GM12878 (cell line): ENCODE results near the gene CPLX4. TPM values are rescaled to one million over a fixed set of nuclear protein-coding genes. Genes with fewer than 3 reads are reported as not detected.

Experiments
- ATAC-seq: fragments of 200-7000 bp; cut with Tn5 transposase; 3 replicates; pipeline ENCODE4 v1.9.1; 2020; ENCODE audit warnings: mild to moderate bottlenecking, moderate library complexity
- BruUV-seq: library from RNA; stranded (reverse); fragments of 400-500 nt; replicated peaks from 2 replicates; lab custom pipeline; 2021; lab: Mats Ljungman, UMichigan
- CTCF ChIA-PET: fragments of 300-600 bp; sonication (Branson Sonifier 250); formaldehyde crosslinking; extraction: SDS; loops from one replicate; lab custom pipeline; 2021; ENCODE audit warnings: inconsistent platforms; lab: Yijun Ruan, JAX
- POLR2A ChIA-PET: fragments of 350-600 bp; formaldehyde crosslinking; extraction: SDS; loops from one replicate; lab custom pipeline; 2021; ENCODE audit warnings: inconsistent platforms; lab: Charles Lee
- RAD21 ChIA-PET: fragments of 300-600 bp; sonication (Branson Sonifier 250); formaldehyde crosslinking; loops from one replicate; lab custom pipeline; 2023; ENCODE audit warnings: antibody characterized with exemption; ENCODE audit not compliant: unreplicated experiment; lab: Charles Lee
- SMC1A ChIA-PET: fragments of 300-600 bp; sonication (Branson Sonifier 250); formaldehyde crosslinking; loops from one replicate; lab custom pipeline; 2023; ENCODE audit not compliant: unreplicated experiment, uncharacterized antibody; lab: Charles Lee
- DNase-seq: peaks from one replicate; pipeline ENCODE4 v3.0.0-alpha.2; 2011; ENCODE audit warnings: low read depth, low spot score
- FAIRE-seq: peaks from 3 replicates; lab custom pipeline; 2011; peaks lifted over from hg19 to GRCh38; lab: Jason Lieb, UNC
- H2AFZ ChIP-seq: 2 replicates; pipeline ENCODE4 v1.6.0; 2011; ENCODE audit warnings: low read depth, low read length, control low read depth; ENCODE audit not compliant: control insufficient read depth
- H3K27ac ChIP-seq: 2 replicates; pipeline ENCODE4 v1.5.1; 2011; ENCODE audit warnings: control low read depth; ENCODE audit not compliant: control insufficient read depth, insufficient read depth
- H3K27me3 ChIP-seq, 2 experiments: replicated peaks in 1 of 2; 2 replicates each; pipeline versions ENCODE4 v1.6.0 to v1.6.1; 2011; ENCODE audit warnings: low read length in 1 of 2; ENCODE audit not compliant: control insufficient read depth in 2 of 2, insufficient read depth in 2 of 2
- H3K36me3 ChIP-seq, 2 experiments: 2 replicates each; pipeline ENCODE4 v1.5.1; 2011; ENCODE audit warnings: low read length in 1 of 2; ENCODE audit not compliant: control insufficient read depth in 2 of 2, insufficient read depth in 2 of 2
- H3K4me1 ChIP-seq: 2 replicates; pipeline ENCODE4 v1.6.1; 2011; ENCODE audit warnings: mild to moderate bottlenecking, low read length, moderate library complexity, mixed read lengths; ENCODE audit not compliant: control insufficient read depth, insufficient read depth
- H3K4me2 ChIP-seq: 2 replicates; pipeline ENCODE4 v1.6.0; 2011; ENCODE audit warnings: control low read depth; ENCODE audit not compliant: control insufficient read depth, insufficient read depth
- H3K4me3 ChIP-seq: fragments of 200-600 bp; sonication (generic); 2 replicates; pipeline ENCODE4 v1.5.1; 2016
- H3K79me2 ChIP-seq: 2 replicates; pipeline ENCODE4 v1.6.0; 2011; ENCODE audit warnings: low read length; ENCODE audit not compliant: control insufficient read depth, insufficient read depth
- H3K9ac ChIP-seq: 2 replicates; pipeline ENCODE4 v1.8.0; 2011; ENCODE audit warnings: low read length, control low read depth, mixed read lengths; ENCODE audit not compliant: control insufficient read depth, insufficient read depth
- H3K9me3 ChIP-seq: replicated peaks from 3 replicates; pipeline ENCODE4 v1.5.1; 2011; ENCODE audit warnings: mild to moderate bottlenecking, low read length; ENCODE audit not compliant: control insufficient read depth, insufficient read depth
- H4K20me1 ChIP-seq: 2 replicates; pipeline ENCODE4 v1.6.0; 2011; ENCODE audit not compliant: control insufficient read depth, insufficient read depth
- CBX5 ChIP-seq: sonication (generic); IDR thresholded peaks from 2 replicates; pipeline ENCODE4 v1.6.1; 2016; ENCODE audit warnings: low read depth, moderate library complexity, mild to moderate bottlenecking, inconsistent platforms
- CHD4 ChIP-seq: fragments of 200-600 bp; sonication (generic); IDR thresholded peaks from 2 replicates; pipeline ENCODE4 v1.6.1; 2016; ENCODE audit warnings: mild to moderate bottlenecking
- GABPA ChIP-seq: IDR thresholded peaks from 2 replicates; pipeline ENCODE4 v1.6.1; 2014; ENCODE audit warnings: antibody characterized with exemption, low read depth, mild to moderate bottlenecking, inconsistent platforms
- MEF2B ChIP-seq: fragments of 450-650 bp; IDR thresholded peaks from 2 replicates; pipeline ENCODE4 v1.6.1; 2018; ENCODE audit warnings: mild to moderate bottlenecking, moderate library complexity; ENCODE audit not compliant: partially characterized antibody, poor library complexity, severe bottlenecking
- POLR2AphosphoS5 ChIP-seq: IDR thresholded peaks from 2 replicates; pipeline ENCODE4 v1.6.1; 2011; ENCODE audit warnings: mild to moderate bottlenecking, low read length, inconsistent platforms
- RFX5 ChIP-seq: IDR thresholded peaks from 2 replicates; pipeline ENCODE4 v1.6.1; 2011; ENCODE audit warnings: low read depth, low read length, improper control_type of control experiment
- SIX5 ChIP-seq: IDR thresholded peaks from 2 replicates; pipeline ENCODE4 v1.6.1; 2011; ENCODE audit warnings: mild to moderate bottlenecking, low read depth, low read length, moderate library complexity; ENCODE audit not compliant: severe bottlenecking
- SP1 ChIP-seq: IDR thresholded peaks from one replicate; pipeline ENCODE4 v1.6.1; 2011; ENCODE audit warnings: low read depth, low read length
- SRF ChIP-seq, 2 experiments: IDR thresholded peaks; 2 replicates each; pipeline ENCODE4 v1.6.1; 2011; ENCODE audit warnings: low read depth in 2 of 2, low read length in 2 of 2, mild to moderate bottlenecking in 1 of 2, moderate library complexity in 1 of 2
- ZNF207 ChIP-seq: fragments of 450-650 bp; IDR thresholded peaks from 2 replicates; pipeline ENCODE4 v1.6.1; 2014; ENCODE audit warnings: antibody characterized with exemption, mild to moderate bottlenecking, borderline replicate concordance
- WGBS: methylation state at CpG from one replicate; pipeline ENCODE4 v1.1.6; 2016; ENCODE audit warnings: low lambda C conversion rate; ENCODE audit not compliant: insufficient replicate concordance, insufficient coverage; ENCODE audit errors: missing lambda C conversion rate; 5-methylcytosine and 5-hydroxymethylcytosine counted together
- in situ Hi-C: fragments of 300-500 bp; cut with MboI; formaldehyde crosslinking; loops from 9 replicates; pipeline ENCODE4 v1.14.3; 2018; ENCODE audit warnings: mixed read lengths
- intact Hi-C: fragments of 100-400 bp; cut with micrococcal nuclease; formaldehyde crosslinking; loops from one replicate; pipeline ENCODE4 v1.14.2; 2022; ENCODE audit not compliant: unreplicated experiment
- polyA plus RNA-seq, 11 experiments: library from polyadenylated mRNA; depleted of rRNA in 4 of 11; unstranded in 6 of 11; stranded (reverse) in 5 of 11; fragments of >200 nt; fragmentation: Nextera tagmentation in 4 of 11; fragmentation: Illumina TruSeq in 1 of 11; extraction: Ambion mirVana in 4 of 11; extraction: Trizol in 1 of 11; gene quantifications; 1 replicate in 1 of 11; 2 replicates in 10 of 11; pipeline versions ENCODE4 v1.2.1 to v1.2.3, GENCODE V29; 2011 to 2016; ENCODE audit warnings: inconsistent platforms in 2 of 11, missing spikeins in 2 of 11, low read depth in 1 of 11
- total RNA-seq, 4 experiments: library from RNA; depleted of rRNA in 3 of 4; stranded (reverse); fragments of >200 nt in 3 of 4; fragmentation: Illumina TruSeq in 1 of 4; extraction: Trizol in 1 of 4; gene quantifications; 2 replicates each; pipeline versions ENCODE4 v1.2.1 to v1.2.3, GENCODE V29; 2013 to 2021
- TF ChIP-seq, protein P1 (sequence below): IDR thresholded peaks from 2 replicates; pipeline ENCODE4 v1.6.1; 2011; ENCODE audit warnings: low read depth, mild to moderate bottlenecking, low read length, moderate library complexity, borderline replicate concordance; ENCODE audit errors: extremely low read depth
- TF ChIP-seq, protein P2 (sequence below), 3 experiments: IDR thresholded peaks in 2 of 3; conservative IDR thresholded peaks in 1 of 3; 2 replicates each; pipeline ENCODE4 v1.5.1; 2011; ENCODE audit warnings: low read depth in 3 of 3, low read length in 3 of 3, mild to moderate bottlenecking in 3 of 3, control low read depth in 2 of 3, moderate library complexity in 2 of 3, inconsistent platforms in 1 of 3, mixed read lengths in 1 of 3; ENCODE audit not compliant: control insufficient read depth in 2 of 3, insufficient read depth in 1 of 3; ENCODE audit errors: extremely low read depth in 1 of 3
- TF ChIP-seq, protein P3 (sequence below): fragments of 450-650 bp; conservative IDR thresholded peaks from 2 replicates; pipeline ENCODE4 v1.6.1; 2017; ENCODE audit warnings: mild to moderate bottlenecking, moderate library complexity

The CPLX4 gene
- total and polyA plus RNA-seq, 10 of the 15 experiments (the other 5 are each of a cell fraction or from before 2014, with no cell fraction given), result not detected

DNA sequence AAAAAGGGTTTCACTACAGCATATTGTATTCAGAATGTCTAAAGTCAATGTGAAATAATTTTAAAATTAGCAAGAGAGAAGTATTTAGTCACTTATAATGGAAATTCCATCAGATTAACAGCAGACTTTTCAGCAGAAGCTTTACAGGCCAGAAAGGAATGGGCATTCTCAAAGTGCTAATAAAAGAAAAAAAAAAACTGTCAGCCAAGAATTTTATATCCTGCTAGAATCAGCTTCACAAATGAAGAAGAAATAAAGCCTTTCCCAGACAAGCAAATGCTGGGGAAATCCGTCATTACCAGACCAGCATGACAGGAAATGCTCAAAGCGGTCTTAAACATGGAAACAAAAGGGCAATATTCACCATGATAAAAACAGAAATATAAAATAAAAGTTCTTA, 21.9 kb upstream of the CPLX4 start:
- ATAC-seq (no peak), DNase-seq (no peak), FAIRE-seq (no peak)
- Histone ChIP-seq H3K79me2 (peaks cover 8% of the 10 kb centered on the region), H3K4me2 (no peak overlapping the region), H3K4me1 (no peaks in the 10 kb centered on the region; the same call in 1 of the 2 replicates), H2AFZ (no peak overlapping the region), H3K27me3 (no peaks in the 10 kb centered on the region), H3K9me3 (peaks cover 7% of the 10 kb centered on the region; the same call in 2 of the 3 replicates), H3K27ac (no peak overlapping the region), H3K36me3 (peaks cover 8 to 44% of the 10 kb centered on the region in 2 experiments), H3K9ac (no peak overlapping the region), H3K4me3 (no peak overlapping the region), H4K20me1 (no peaks in the 10 kb centered on the region)
- ChIA-PET SMC1A (interaction anchor here (1.1 to 1.4 kb wide), 2 partner anchors 11 kb away, joined by 5 to 6 read pairs; no protein-coding TSS in a partner anchor), CTCF (no interaction called here), POLR2A (no interaction called here), RAD21 (no interaction called here)
- BruUV-seq, result no TSS peak
- WGBS, result 93% methylated on average over 2 of the region's 2 CpGs
- intact Hi-C loops, result no loop called here
- in situ Hi-C loops, result no loop called here
- TF ChIP-seq, protein P1, sequence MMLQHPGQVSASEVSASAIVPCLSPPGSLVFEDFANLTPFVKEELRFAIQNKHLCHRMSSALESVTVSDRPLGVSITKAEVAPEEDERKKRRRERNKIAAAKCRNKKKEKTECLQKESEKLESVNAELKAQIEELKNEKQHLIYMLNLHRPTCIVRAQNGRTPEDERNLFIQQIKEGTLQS, result no peak
- 0 out of 2 replicates have a peak, but pooled peaks have one; percentile 80 for TF ChIP-seq CBX5
- no peak for TF ChIP-seq ZNF207
- no peak for TF ChIP-seq SIX5

DNA sequence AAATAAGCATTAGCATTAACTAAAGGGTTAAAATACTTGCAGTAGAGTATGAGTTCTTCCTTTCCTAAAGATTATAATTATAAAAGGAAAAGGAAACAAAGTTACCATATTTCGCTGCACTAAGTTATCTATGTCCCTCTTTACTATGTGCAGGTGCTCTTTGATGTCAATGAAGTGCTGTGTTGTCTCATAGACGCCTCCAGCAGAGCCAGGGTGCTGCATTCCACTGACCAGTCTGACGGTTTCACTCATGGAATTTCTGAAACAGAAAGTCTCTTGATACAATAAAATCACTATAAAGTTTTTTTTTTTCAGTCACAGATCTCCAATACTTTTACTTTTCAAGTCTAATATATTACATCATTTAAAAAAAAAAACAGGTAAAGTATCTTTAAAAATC, 14.5 kb upstream of the CPLX4 start:
- RAD21 ChIA-PET, result interaction anchor here (0.6 kb wide), 1 partner anchor 24 kb away, joined by 3 read pairs; no protein-coding TSS in a partner anchor
- H3K36me3 ChIP-seq, result peaks cover 0 to 36% of the 10 kb centered on the region in 2 experiments
- WGBS, result 79% methylated on average over 3 of the region's 3 CpGs
- no peak for TF ChIP-seq CHD4
- TF ChIP-seq, protein P2, sequence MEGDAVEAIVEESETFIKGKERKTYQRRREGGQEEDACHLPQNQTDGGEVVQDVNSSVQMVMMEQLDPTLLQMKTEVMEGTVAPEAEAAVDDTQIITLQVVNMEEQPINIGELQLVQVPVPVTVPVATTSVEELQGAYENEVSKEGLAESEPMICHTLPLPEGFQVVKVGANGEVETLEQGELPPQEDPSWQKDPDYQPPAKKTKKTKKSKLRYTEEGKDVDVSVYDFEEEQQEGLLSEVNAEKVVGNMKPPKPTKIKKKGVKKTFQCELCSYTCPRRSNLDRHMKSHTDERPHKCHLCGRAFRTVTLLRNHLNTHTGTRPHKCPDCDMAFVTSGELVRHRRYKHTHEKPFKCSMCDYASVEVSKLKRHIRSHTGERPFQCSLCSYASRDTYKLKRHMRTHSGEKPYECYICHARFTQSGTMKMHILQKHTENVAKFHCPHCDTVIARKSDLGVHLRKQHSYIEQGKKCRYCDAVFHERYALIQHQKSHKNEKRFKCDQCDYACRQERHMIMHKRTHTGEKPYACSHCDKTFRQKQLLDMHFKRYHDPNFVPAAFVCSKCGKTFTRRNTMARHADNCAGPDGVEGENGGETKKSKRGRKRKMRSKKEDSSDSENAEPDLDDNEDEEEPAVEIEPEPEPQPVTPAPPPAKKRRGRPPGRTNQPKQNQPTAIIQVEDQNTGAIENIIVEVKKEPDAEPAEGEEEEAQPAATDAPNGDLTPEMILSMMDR (IDR thresholded peaks at IDR 0.05 in 2 of 3, conservative IDR thresholded peaks at IDR 0.05 in 1 of 3; ENCODE audit: control insufficient read depth in 2 of 3, extremely low read depth in 1 of 3, insufficient read depth in 1 of 3, low read depth in 3 of 3, low read length in 3 of 3), result no peak
- no peak for TF ChIP-seq MEF2B
- TF ChIP-seq RFX5, result no peak
- no peak for TF ChIP-seq GABPA
- no peak for TF ChIP-seq SP1
- TF ChIP-seq SRF (IDR thresholded peaks at IDR 0.05; ENCODE audit: low read depth in 2 of 2, low read length in 2 of 2), result no peak
- TF ChIP-seq, protein P3, sequence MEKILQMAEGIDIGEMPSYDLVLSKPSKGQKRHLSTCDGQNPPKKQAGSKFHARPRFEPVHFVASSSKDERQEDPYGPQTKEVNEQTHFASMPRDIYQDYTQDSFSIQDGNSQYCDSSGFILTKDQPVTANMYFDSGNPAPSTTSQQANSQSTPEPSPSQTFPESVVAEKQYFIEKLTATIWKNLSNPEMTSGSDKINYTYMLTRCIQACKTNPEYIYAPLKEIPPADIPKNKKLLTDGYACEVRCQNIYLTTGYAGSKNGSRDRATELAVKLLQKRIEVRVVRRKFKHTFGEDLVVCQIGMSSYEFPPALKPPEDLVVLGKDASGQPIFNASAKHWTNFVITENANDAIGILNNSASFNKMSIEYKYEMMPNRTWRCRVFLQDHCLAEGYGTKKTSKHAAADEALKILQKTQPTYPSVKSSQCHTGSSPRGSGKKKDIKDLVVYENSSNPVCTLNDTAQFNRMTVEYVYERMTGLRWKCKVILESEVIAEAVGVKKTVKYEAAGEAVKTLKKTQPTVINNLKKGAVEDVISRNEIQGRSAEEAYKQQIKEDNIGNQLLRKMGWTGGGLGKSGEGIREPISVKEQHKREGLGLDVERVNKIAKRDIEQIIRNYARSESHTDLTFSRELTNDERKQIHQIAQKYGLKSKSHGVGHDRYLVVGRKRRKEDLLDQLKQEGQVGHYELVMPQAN, result no peak
- no peak for TF ChIP-seq POLR2AphosphoS5

More for the DNA sequence above, 14.5 kb upstream of the CPLX4 start:
- Histone ChIP-seq H3K4me1 (no peaks in the 10 kb centered on the region), H3K4me2 (no peak overlapping the region), H2AFZ (no peak overlapping the region), H3K4me3 (no peak overlapping the region), H3K27me3 (no peaks in the 10 kb centered on the region), H3K9me3 (no peaks in the 10 kb centered on the region), H3K79me2 (no peaks in the 10 kb centered on the region), H3K27ac (no peak overlapping the region), H3K9ac (no peak overlapping the region), H4K20me1 (no peaks in the 10 kb centered on the region)
- ChIA-PET CTCF (interaction anchor here (0.6 kb wide), 1 partner anchor 23 kb away, joined by 3 read pairs; no protein-coding TSS in a partner anchor), POLR2A (no interaction called here), SMC1A (interaction anchor here (1.0 kb wide), 1 partner anchor 70 kb away, joined by 4 read pairs; no protein-coding TSS in a partner anchor)
- no TSS peak for BruUV-seq
- in situ Hi-C loops (no loop called here), intact Hi-C loops (no loop called here)
- no peak for ATAC-seq
- no peak for FAIRE-seq
- DNase-seq, result no peak
